Breast epithelium (tissue), 3 donors: Measurements from ENCODE around the gene FGA.

ENCODE experiments used
- POLR2A ChIP-seq: fragments of 450-650 bp; IDR thresholded peaks from one replicate; pipeline ENCODE4 v1.6.1; 2016; ENCODE audit warnings: antibody characterized with exemption, mild to moderate bottlenecking, moderate library complexity
- POLR2AphosphoS5 ChIP-seq, 3 donors: sonication (generic); formaldehyde crosslinking; IDR thresholded peaks; one replicate each; pipeline ENCODE4 v1.6.1; 2017; ENCODE audit warnings: antibody characterized with exemption in 3 of 3
- TF ChIP-seq, protein P1 (sequence below), 3 donors: fragments of 450-650 bp; IDR thresholded peaks; one replicate each; pipeline ENCODE4 v1.5.1; 2016 to 2017; ENCODE audit warnings: antibody characterized with exemption in 3 of 3, mild to moderate bottlenecking in 3 of 3, moderate library complexity in 3 of 3

DNA sequence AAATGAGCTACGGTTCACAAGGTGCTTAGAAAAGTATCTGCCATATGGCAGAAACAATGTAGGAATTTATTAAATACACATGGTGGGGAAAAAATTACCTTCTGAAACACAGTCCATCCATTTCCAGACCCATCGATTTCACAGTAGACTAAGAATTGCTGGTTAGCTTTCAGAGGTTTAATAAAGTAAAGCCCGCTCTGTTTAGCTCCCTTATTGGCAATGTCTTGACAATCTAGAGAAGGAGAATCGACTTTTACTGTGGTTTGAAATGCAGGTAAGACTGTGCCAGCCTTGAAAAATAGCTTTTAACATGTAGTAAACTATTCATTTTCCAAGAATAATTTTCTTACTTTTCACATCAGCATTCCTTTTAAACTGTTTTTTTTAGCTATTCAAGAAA, 19.0 kb upstream of the FGA start:
- TF ChIP-seq, protein P1, sequence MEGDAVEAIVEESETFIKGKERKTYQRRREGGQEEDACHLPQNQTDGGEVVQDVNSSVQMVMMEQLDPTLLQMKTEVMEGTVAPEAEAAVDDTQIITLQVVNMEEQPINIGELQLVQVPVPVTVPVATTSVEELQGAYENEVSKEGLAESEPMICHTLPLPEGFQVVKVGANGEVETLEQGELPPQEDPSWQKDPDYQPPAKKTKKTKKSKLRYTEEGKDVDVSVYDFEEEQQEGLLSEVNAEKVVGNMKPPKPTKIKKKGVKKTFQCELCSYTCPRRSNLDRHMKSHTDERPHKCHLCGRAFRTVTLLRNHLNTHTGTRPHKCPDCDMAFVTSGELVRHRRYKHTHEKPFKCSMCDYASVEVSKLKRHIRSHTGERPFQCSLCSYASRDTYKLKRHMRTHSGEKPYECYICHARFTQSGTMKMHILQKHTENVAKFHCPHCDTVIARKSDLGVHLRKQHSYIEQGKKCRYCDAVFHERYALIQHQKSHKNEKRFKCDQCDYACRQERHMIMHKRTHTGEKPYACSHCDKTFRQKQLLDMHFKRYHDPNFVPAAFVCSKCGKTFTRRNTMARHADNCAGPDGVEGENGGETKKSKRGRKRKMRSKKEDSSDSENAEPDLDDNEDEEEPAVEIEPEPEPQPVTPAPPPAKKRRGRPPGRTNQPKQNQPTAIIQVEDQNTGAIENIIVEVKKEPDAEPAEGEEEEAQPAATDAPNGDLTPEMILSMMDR (IDR thresholded peaks at IDR 0.05): no peak
- TF ChIP-seq POLR2A (no peak), POLR2AphosphoS5 (IDR thresholded peaks at IDR 0.05) (no peak)
